GM12875 (cell line): ENCODE results near the gene TANK.

ENCODE experiments used
- H3K4me3 ChIP-seq: one replicate; pipeline ENCODE4 v1.5.1; 2011; ENCODE audit warnings: low read depth, low read length, control low read depth
- TF ChIP-seq, protein P1 (sequence below): IDR thresholded peaks from 2 replicates; pipeline ENCODE4 v1.5.1; 2011; ENCODE audit warnings: low read depth, mild to moderate bottlenecking, control low read depth, inconsistent platforms, low read length, moderate library complexity, borderline replicate concordance; ENCODE audit not compliant: insufficient read depth

Gene TANK

DNA sequence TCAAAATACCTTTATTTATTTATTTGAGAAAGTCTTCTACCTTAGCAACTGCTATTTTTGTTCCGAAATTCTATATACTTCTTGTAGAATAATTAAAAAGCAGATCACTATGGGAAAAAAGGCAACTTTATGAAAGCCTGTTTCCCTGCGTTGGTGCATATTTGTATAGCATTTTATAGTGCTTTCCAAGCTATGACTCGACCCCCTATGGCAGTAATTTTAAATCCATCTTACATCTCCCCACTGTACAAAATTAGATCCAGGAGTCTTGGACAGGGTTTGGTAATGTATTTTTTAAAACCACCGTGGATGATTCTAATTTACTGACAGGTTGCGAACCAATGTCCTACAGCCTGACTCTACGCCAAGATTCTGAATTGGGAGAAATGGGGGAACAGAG lies 10.1 kb downstream of the TANK start:
- no peak overlapping the region for H3K4me3 ChIP-seq
- TF ChIP-seq, protein P1, sequence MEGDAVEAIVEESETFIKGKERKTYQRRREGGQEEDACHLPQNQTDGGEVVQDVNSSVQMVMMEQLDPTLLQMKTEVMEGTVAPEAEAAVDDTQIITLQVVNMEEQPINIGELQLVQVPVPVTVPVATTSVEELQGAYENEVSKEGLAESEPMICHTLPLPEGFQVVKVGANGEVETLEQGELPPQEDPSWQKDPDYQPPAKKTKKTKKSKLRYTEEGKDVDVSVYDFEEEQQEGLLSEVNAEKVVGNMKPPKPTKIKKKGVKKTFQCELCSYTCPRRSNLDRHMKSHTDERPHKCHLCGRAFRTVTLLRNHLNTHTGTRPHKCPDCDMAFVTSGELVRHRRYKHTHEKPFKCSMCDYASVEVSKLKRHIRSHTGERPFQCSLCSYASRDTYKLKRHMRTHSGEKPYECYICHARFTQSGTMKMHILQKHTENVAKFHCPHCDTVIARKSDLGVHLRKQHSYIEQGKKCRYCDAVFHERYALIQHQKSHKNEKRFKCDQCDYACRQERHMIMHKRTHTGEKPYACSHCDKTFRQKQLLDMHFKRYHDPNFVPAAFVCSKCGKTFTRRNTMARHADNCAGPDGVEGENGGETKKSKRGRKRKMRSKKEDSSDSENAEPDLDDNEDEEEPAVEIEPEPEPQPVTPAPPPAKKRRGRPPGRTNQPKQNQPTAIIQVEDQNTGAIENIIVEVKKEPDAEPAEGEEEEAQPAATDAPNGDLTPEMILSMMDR = no peak

DNA sequence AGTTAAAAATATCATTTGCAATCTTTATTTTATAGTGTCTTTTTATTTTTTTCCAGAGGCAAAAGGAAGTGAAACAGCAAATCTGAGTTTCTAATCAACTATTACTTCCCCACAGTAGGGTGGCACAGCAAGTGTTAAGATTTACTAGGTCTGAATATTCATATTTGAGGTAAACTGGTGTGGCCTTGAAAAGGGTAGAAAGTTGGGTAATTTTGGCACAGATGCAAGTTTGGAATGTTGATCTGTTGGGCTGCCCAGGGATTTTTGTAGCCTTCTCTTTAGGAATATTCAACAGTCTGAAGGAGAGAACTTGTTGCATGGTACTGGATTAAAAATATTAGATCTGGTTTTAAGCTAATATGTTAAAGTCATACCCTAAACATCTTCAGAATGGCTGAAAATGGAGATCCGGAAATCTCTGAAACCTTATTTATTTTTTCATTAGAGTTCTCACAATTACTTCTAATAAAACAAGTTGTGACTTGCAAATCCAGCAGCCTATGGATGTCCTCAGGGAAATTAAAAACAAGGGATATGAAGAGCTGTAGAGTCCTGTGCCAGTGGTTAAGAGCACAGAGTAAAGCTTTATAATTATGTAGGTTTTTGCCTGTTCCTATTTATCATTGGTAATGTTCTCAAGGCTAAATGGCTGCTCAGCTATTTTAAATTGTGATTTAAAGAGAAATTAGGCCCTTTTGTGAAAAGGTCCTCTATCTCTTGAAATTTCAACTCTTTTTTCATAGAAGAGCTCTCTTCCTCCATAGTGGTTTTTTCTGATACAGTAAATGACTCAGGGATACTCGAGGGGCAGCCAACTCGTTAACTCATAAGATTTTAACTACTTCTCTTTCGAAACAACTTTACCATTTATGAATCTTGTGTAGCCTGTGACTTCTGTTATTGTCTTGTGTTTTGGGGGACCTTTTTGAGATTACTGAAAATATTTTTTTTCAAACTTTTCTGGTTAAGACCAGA lies 11.0 kb downstream of the TANK start:
- TF ChIP-seq, protein P1 = no peak
- H3K4me3 ChIP-seq = no peak overlapping the region

DNA sequence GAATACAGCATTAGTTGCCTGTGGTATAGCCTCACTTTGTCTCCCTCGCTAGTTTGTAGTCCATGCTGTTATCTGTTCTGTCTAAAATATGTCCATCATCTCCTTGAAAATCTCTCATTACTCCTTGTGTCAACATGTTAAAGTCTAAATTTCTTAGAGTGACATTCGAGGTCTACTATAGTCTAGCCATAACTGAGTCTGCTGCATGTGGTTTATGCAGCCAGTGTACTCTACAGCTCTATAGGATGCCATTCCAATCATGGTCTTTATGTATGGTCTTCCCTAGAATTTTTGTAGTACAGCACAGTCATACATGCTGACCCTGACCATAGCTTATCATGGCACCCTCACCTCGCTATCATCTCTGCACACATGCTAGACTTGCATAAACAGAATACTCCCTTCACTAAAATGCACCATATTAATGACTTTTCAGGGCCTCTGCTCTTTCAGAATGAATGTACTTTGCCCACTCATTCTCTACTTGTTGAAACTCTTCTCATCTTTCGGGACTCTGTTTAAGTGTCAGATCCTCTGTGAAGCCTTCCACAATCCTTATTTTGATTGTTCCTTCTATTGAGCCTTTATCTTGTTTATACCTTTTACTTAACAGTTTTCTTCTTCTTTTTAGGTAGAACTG lies 12.8 kb downstream of the TANK start:
- TF ChIP-seq, protein P1 = no peak
- no peak overlapping the region for H3K4me3 ChIP-seq

DNA sequence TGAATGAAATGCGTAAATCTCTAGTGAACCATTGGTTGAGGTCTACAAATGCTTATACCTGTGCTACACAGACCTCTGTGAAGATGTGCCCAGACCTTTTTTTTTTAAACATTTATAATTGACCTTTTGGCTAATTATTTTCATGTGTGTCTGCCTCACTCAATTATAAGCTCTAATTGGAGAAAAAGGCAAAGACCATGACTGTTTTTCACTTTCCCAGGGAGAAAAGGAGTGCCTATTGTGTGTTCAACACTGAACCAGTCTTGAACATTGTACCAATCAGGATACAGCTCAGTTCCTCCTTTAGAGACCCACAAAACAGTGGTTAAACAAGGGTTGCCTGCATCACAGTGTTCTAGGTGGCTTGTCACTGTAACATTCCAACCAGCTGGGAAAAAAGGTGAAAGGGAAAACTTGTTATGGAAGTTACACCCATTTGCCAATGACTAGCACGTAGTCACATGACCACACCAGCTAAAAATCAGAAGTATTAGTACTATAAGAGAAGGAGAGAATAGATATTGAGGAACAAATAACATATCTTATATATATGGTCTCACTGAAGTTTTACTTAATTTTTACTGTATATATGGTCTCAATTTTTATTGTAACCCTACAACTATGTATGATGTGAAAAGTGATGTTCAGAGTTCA lies 13.4 kb downstream of the TANK start:
- TF ChIP-seq, protein P1 = no peak
- no peak overlapping the region for H3K4me3 ChIP-seq

DNA sequence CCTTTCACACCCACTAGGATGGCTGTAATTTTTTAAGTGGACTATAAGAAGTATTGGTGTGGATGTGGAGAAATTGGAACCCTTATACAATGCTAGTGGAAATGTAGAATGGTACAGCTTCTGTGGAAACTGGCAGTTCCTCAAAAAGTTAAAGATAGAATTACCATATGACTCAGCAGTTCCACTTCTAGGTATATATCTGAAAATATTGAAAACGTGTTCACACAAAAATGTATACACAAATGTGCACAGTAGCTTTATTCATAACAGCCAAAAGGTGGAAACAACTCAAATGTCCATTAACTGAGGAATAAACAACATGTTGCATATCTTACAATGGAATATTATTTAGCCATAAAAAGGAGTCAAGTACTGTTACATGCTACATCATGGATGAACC lies 17.7 kb downstream of the TANK start:
- TF ChIP-seq, protein P1 = no peak

DNA sequence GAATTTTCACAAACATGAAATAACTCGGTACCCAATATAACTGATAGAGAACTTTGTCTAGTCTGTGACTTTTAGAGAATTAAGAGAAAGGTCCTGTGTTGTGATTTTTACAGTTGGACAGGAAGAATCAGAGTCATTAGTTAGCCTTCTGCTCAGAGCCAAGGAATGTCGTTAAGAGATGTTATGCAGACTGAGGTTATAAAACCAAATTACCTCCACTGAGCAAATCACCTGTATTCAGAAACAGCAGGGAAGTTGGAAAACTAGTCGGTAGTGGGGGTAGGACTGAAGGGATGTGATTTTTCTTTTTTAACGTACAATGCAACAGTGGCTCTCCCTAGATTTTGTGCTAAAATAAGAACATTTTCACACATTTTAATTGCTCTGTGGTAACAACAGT lies 18.5 kb downstream of the TANK start:
- H3K4me3 ChIP-seq = no peak overlapping the region

More for the DNA sequence above, 17.7 kb downstream of the TANK start:
- H3K4me3 ChIP-seq = no peak overlapping the region

More for the DNA sequence above, 18.5 kb downstream of the TANK start:
- TF ChIP-seq, protein P1 = no peak
